PC-9 (cell line): Measurements from ENCODE around the gene VAMP8.

ENCODE experiments used
- CTCF ChIP-seq: fragments of 200-600 bp; sonication (generic); conservative IDR thresholded peaks from 2 replicates; pipeline ENCODE4 v1.6.1; 2017; ENCODE audit warnings: mixed run types, antibody characterized with exemption, mild to moderate bottlenecking, moderate library complexity
- EZH2 ChIP-seq: fragments of 200-600 bp; sonication (generic); IDR thresholded peaks from 2 replicates; pipeline ENCODE4 v1.8.0; 2017; ENCODE audit warnings: antibody characterized with exemption, low read depth

- TF ChIP-seq EZH2, result no peak
- no peak for TF ChIP-seq CTCF
Observed at GRCh38 chr2:85547089-85547858, 30.1 kb upstream of the VAMP8 start.
